HT-29 (cell line): Measurements from ENCODE around the gene NUDT4. TPM values are rescaled to one million over a fixed set of nuclear protein-coding genes. Genes with fewer than 3 reads are reported as not detected.

ENCODE experiments used
- total RNA-seq: library from RNA; depleted of rRNA; stranded (reverse); fragments of >200 nt; shearing (Covaris generic); gene quantifications from 2 replicates; pipeline ENCODE4 v1.2.3, GENCODE V29; 2014; rRNA removed

NUDT4 gene
- total RNA-seq, 1 experiment from 2014 or later: 120 TPM

Other genes starting within 250 kb of the NUDT4 start
- 179 and 240 TPM in 2 replicates for gene UBE2N, start 64.0 kb downstream of the NUDT4 start, total RNA-seq
- gene MRPL42, start 89.6 kb downstream of the NUDT4 start, total RNA-seq: 39.5 and 43.4 TPM in 2 replicates
- 0.13 and 1.0 TPM in 2 replicates for gene SOCS2, start 194.8 kb downstream of the NUDT4 start, total RNA-seq